Glomerular visceral epithelial cell (primary cell): ENCODE results near the gene IGHMBP2.

Source experiments
- DNase-seq: peaks from one replicate; pipeline ENCODE4 v3.0.0-alpha.2; 2016; ENCODE audit errors: extremely low spot score

The IGHMBP2 gene

GRCh38 chr11:68890490-68891231 lies 13.0 kb upstream of the IGHMBP2 start:
- no peak for DNase-seq

- no peak for DNase-seq
Measured at GRCh38 chr11:68891351-68891948, 12.2 kb upstream of the IGHMBP2 start.

DNA sequence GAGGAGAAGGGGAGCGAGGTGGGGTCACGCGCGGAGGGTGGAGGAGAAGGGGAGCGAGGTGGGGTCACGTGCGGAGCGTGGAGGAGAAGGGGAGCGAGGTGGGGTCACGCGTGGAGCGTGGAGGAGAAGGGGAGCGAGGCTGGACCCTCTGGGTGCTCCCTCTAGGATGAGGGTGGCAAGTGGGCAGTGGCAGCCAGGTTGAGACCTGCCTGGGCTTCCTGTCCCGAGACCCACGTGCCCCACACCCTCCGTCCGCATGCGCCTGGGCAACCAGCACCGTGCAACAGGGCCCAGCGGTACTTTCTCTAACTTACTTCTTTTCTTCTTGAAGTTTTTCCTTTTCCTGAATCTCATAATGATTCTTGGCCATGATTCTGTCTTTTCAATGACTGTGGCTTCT lies 11.1 kb upstream of the IGHMBP2 start:
- DNase-seq: no peak

DNA sequence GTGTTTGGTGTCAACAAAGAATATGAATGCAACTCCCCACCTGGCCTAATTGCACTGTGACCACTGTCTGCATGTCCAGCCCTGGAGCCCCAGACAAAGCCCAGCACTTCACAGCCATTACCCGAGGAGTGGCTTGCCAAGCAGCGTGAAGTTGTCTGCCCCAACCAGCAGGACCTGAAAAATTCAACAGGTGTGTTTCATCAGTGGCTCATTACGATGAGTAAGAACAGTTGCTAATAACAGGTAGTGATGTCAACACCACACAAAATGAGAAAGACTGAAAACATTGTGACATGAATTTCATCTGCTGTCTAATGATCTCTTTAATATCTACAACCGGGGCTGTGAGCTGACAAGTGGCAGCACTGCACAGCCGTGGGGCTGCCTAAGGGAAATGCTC lies 10.4 kb upstream of the IGHMBP2 start:
- no peak for DNase-seq

DNA sequence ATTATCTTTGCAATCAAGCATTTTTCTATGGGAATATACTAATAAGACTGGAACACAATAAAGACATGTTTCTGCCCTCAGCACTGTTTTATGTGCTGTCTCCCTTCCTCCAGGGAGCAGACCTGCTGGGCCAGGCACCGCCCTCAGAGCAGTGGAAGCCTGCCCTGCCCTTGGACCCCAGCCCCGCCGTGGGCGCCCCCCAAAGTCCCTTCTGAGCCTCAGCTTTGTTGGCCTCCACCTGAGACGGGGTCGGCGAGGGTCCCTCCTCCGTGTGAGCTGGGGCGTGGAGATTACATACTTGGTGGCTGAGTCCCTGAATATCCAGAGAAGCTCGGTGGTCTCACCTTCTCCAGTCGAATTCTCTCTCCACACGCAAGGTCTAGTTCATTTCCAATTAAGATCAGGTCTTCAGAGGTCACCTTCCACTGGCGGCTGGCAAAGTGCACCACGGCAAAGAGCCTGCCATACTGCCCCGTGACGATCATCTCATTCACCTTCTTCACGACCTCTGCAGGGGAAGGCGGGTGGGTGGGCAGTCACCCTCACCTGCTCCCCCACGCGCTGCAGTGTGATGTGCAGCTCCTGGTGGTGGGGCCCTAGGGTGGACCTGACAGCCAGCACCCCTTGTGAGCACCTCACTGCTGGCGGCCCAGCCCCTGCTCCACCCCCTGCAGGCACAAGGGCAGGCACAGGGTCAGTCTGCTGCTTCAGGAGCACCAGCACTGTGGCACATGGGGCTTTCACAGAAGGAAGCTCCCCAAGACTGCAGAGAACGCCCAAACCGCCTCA lies 7.3 kb upstream of the IGHMBP2 start:
- no peak for DNase-seq

GRCh38 chr11:68897441-68897840 lies 6.2 kb upstream of the IGHMBP2 start:
- no peak for DNase-seq

DNA sequence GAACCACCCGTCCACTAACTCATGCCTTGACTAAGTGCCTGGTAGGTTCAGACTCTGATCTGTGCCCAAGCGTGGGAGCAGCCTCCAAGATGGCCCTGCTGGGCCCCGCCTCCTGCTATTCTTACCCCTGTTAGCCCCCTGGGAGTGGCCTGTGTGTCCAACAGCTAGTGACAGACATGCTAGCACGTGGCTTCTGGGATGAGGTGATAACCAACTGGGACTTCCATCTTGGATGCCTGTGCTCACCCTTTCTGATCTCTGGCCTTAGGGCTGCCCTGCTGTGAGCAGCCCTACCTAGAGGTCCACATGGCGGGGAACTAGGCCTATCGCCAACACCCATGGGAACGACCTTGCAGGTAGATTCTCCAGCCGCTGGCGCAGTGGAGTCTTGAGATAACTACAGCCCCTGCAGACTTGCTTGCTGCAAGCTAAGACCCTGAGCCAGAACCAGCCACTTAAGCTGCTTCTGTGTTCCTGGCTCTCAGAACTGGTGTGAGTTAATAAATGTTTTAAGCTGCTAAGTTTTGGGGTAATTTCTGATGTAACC lies 2.8 kb upstream of the IGHMBP2 start:
- no peak for DNase-seq

GRCh38 chr11:68904248-68904847 lies 657 bp downstream of the IGHMBP2 start:
- peak; percentile 23 for DNase-seq

GRCh38 chr11:68905421-68906360 lies 2.0 kb downstream of the IGHMBP2 start:
- DNase-seq: no peak

GRCh38 chr11:68908273-68908672 lies 4.6 kb downstream of the IGHMBP2 start:
- no peak for DNase-seq

- DNase-seq: no peak
Measured at GRCh38 chr11:68910965-68911364, 7.3 kb downstream of the IGHMBP2 start.

GRCh38 chr11:68911731-68912130 lies 8.0 kb downstream of the IGHMBP2 start:
- no peak for DNase-seq

- DNase-seq: no peak
Measured at GRCh38 chr11:68912254-68912653, 8.6 kb downstream of the IGHMBP2 start.

DNA sequence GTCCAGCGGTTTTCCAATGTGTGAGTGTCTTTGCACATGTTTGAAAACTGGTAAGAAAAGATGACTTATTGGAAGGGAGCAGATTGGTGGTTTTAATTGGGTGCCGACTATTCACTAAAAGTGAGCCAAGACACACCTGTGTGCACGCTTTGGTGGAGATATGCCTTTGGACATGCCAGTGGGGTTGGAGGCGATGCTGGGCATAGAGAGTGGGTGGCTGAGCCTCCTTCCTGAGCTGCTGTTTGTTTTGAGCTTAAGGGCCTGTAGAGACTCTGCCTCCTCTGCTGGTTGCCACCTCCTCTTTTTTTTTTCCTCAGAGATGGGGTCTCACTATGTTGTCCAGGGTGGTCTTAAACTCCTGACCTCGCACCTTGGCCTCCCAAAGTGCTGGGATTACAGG lies 9.5 kb downstream of the IGHMBP2 start:
- no peak for DNase-seq

GRCh38 chr11:68914761-68915160 lies 11.1 kb downstream of the IGHMBP2 start:
- DNase-seq: no peak

GRCh38 chr11:68916439-68916838 lies 12.7 kb downstream of the IGHMBP2 start:
- no peak for DNase-seq

DNA sequence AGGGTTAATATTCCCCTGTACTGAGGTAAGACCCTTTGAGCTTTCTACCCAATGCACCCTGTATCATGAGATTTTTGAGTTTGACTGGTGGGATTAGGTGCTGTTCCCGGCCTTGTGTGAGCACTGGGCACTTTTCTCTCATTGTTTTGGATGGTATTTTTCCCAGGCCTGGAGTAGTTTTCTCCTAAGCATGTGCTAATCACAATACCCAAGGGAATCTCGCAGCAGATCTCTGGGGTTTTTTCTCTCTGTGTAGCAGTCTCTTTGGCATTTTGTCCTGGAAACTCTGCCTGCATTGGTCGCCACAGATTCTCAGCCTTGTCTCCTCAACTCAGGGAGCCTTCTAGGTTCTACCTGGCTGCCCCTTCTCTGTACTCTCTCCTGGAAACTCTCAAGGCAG lies 19.9 kb downstream of the IGHMBP2 start:
- no peak for DNase-seq

DNA sequence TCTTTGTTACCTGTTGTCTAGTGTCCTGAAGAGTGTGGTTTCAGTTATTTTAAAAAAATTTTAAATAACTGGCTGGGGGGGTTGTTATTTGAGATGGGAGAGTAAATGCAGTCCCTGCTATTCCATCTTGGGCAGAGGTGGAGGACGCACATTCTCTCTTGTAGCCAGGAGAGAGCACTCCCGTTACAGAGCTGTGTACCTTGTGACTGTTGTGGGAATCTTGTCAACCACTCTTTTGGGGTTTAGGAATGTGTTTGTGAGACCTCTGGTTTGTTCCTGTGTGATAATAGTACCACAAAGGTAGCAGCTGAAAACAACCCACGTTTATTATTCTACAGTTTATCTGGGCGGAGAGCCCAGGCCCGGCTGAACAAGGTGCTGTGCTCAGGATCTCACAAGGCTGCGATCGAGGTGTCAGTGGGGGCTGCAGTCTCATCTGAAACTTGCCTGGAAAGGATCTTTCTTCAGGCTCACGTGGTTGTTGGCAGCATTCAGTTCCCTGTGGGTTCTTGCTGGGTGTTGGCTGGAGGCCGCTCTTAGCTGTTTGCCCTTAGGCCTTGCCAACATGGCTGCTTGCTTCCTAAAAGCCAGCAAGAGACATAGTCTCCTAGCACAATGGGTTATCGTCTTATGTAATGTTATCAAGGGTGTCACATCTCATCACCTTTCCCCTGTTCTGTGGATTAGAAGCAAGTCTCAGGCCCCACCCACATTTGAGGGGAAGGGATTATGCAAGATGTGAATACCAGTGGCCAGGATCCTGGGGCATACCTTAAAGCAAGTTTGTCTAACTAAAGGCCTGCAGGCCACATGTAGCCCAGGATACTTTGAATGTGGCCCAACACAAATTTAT lies 20.6 kb downstream of the IGHMBP2 start:
- no peak for DNase-seq

DNA sequence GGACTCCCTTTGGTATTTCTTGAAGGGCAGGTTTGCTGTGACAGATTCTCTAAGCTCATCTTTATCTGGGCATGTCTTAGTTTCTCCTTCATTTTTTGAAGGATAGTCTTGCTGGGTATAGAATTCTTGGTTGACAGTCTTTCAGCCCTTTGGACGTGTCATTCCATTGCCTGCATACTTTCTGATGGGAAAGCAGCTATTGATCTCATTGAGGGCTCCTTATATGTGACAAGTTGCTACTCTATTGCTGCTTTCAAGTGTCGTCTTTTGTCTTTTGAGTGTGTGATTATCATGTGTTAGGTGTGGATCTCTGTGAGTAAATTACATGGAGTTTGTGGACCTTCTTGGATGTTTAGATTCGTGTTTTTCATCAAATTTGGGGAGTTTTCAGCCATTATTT lies 21.9 kb downstream of the IGHMBP2 start:
- no peak for DNase-seq
